GM12875 (cell line): Measurements from ENCODE around the gene MDGA2.

Source experiments
- H3K4me3 ChIP-seq: one replicate; pipeline ENCODE4 v1.5.1; 2011; ENCODE audit warnings: low read depth, low read length, control low read depth
- TF ChIP-seq, protein P1 (sequence below): IDR thresholded peaks from 2 replicates; pipeline ENCODE4 v1.5.1; 2011; ENCODE audit warnings: low read depth, mild to moderate bottlenecking, control low read depth, inconsistent platforms, low read length, moderate library complexity, borderline replicate concordance; ENCODE audit not compliant: insufficient read depth

The MDGA2 gene

DNA sequence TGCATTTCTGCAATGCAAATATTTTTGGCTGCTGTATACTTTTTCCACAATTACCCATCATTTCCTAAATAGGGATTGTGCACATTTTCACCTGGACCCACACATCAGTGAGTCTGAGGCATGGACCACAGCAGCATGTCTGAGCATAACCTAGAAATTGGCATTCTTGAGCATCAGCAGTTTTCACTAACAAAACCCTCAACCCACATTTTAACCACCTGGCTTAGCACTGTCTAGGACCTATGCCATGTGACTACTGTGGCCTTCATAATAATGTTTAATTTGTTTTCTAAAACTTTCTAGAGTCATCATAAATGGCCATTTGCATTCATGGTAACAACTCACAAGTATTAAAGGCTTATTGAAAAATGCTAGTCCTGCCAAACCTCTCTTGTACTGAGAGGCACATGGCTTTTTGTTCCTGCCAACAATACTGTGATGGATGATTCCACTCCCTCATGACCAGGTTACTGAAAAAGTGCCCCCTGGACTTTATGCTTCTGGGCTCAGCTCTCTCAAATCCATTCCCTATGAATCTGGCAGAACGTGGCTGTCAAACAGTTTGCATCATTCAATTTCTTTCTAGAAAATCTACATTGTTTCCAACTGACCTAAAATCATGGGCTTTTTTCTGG is 240.0 kb downstream of the MDGA2 start:
- TF ChIP-seq, protein P1, sequence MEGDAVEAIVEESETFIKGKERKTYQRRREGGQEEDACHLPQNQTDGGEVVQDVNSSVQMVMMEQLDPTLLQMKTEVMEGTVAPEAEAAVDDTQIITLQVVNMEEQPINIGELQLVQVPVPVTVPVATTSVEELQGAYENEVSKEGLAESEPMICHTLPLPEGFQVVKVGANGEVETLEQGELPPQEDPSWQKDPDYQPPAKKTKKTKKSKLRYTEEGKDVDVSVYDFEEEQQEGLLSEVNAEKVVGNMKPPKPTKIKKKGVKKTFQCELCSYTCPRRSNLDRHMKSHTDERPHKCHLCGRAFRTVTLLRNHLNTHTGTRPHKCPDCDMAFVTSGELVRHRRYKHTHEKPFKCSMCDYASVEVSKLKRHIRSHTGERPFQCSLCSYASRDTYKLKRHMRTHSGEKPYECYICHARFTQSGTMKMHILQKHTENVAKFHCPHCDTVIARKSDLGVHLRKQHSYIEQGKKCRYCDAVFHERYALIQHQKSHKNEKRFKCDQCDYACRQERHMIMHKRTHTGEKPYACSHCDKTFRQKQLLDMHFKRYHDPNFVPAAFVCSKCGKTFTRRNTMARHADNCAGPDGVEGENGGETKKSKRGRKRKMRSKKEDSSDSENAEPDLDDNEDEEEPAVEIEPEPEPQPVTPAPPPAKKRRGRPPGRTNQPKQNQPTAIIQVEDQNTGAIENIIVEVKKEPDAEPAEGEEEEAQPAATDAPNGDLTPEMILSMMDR: no peak
- no peak overlapping the region for H3K4me3 ChIP-seq

DNA sequence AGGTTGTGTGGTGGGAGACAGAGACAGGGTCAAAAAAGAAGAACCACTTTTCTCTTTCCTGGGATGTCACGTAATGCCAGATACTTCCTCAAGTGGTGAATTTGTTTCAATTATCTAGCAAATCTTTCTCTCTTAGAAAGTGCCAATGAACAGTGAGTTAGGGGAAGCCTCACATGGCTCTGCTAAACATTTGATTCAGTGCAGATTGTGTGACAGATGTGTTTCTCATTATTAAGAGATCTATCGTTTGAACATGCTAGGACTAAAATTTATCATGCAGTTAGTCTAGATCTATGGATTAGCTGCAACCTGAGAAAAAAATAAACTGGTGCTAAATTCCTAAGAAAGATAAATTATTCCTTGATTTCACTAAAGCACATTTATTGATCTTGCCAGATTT is 247.8 kb downstream of the MDGA2 start:
- H3K4me3 ChIP-seq: no peak overlapping the region
- TF ChIP-seq, protein P1: no peak

GRCh38 chr14:47425302-47425701 is 250.1 kb downstream of the MDGA2 start:
- no peak overlapping the region for H3K4me3 ChIP-seq
- TF ChIP-seq, protein P1: no peak

- no peak overlapping the region for H3K4me3 ChIP-seq
- TF ChIP-seq, protein P1: no peak
Measured at GRCh38 chr14:47422191-47422590, 253.2 kb downstream of the MDGA2 start.

- TF ChIP-seq, protein P1: no peak
- no peak overlapping the region for H3K4me3 ChIP-seq
Measured at GRCh38 chr14:47411523-47411922, 263.9 kb downstream of the MDGA2 start.

DNA sequence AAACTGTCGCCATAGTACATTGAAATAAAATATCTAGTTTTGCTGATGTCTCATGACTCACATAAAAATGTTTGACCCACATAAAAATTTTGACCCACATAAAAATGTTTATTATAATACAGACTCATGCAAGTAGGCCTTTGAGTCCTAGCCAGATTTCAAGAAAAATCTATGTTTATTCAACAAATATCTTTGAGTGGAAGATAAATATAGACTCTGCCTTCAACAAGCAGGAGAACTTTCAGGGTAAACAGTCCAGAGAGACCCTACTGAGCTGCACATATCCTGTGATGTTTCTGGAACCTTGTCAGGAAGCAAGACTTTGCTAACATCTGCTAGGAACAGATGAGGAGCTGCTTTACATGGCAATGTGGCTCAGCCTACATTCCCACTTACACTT is 283.1 kb downstream of the MDGA2 start:
- TF ChIP-seq, protein P1: no peak
- H3K4me3 ChIP-seq: no peak overlapping the region

- TF ChIP-seq, protein P1: no peak
- H3K4me3 ChIP-seq: no peak overlapping the region
Measured at GRCh38 chr14:47390831-47391504, 284.4 kb downstream of the MDGA2 start.
